ENCODE measurements around the gene PIM1. TPM values are rescaled to one million over a fixed set of nuclear protein-coding genes. Genes with fewer than 3 reads are reported as not detected.

Gene PIM1
- total and polyA plus RNA-seq, 10 of the 15 experiments (the other 5 are each of a cell fraction or from before 2014, with no cell fraction given), result 0.66 to 33.9 (median 10.2) TPM

DNA sequence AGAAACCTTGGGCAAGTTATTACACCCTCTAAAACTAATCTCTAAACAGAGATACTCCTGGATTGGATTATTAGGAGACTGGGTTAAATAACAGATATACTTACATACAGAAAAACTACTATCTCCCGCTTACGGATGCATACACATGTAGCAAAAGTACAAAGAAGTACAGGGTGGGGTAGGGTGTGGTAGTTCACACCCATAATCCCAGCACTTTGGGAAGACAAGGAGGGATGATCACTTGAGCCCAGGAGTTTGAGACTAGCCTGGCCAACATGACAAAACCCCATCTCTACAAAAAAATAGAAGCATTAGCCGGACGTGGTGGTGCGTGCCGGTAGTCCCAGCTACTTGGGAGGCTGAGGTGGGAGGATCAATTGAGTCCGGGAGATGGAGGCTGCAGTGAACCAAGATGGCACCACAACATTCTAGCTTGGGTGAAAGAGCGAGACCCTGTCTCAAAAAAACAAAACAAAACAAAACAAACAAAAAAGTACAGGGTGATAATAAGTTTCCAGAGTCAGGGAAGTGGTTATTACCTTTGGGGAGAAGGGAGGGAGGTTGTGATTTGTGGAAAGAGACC is 8.1 kb downstream of the PIM1 start:
- no peak for DNase-seq (ENCODE audit: low read depth, low spot score)
- 96% methylated on average over 8 of the region's 8 CpGs for WGBS (ENCODE audit: insufficient coverage, insufficient replicate concordance, low lambda C conversion rate, missing lambda C conversion rate)
- intact Hi-C loops (cut with micrococcal nuclease; ENCODE audit: unreplicated experiment) (loop anchor here (10.0 kb wide), 1 partner anchor 413 kb away; no protein-coding TSS in a partner anchor), in situ Hi-C loops (cut with MboI) (loop anchor here (10.0 kb wide), 2 partner anchors 153 to 413 kb away; no protein-coding TSS in a partner anchor)
- peaks cover 6 to 8% of the 10 kb centered on the region in 2 experiments for H3K36me3 ChIP-seq (ENCODE audit: control insufficient read depth in 2 of 2, insufficient read depth in 2 of 2, low read length in 1 of 2)
- ChIA-PET CTCF (interaction anchor here (1.4 to 4.4 kb wide), 3 partner anchors 127 to 412 kb away, joined by 3 to 31 read pairs (median 12); no protein-coding TSS in a partner anchor), SMC1A (ENCODE audit: uncharacterized antibody, unreplicated experiment) (interaction anchor here (1.1 to 12.2 kb wide), 4 partner anchors 11 to 127 kb away, joined by 3 to 266 read pairs (median 6); no protein-coding TSS in a partner anchor), RAD21 (ENCODE audit: unreplicated experiment) (interaction anchor here (1.4 kb wide), 1 partner anchor 31 kb away, joined by 3 read pairs; no protein-coding TSS in a partner anchor), POLR2A (no interaction called here)
- no peaks in the 10 kb centered on the region for H3K27me3 ChIP-seq (replicated peaks in 1 of 2; ENCODE audit: control insufficient read depth in 2 of 2, insufficient read depth in 2 of 2, low read length in 1 of 2)
- no peak overlapping the region for H2AFZ ChIP-seq (ENCODE audit: control insufficient read depth, low read depth, low read length)
- peaks cover 24% of the 10 kb centered on the region for H3K4me1 ChIP-seq (ENCODE audit: control insufficient read depth, insufficient read depth, low read length)
- H3K79me2 ChIP-seq (ENCODE audit: control insufficient read depth, insufficient read depth, low read length), result no peaks in the 10 kb centered on the region
- TF ChIP-seq NR2F1 (conservative IDR thresholded peaks at IDR 0.05), result no peak
- no peak for TF ChIP-seq SIX5 (IDR thresholded peaks at IDR 0.05; ENCODE audit: low read depth, low read length, severe bottlenecking)
- no peak for TF ChIP-seq RAD51 (IDR thresholded peaks at IDR 0.05)
- no peak for TF ChIP-seq RB1 (IDR thresholded peaks at IDR 0.05; ENCODE audit: borderline replicate concordance)
- TF ChIP-seq IKZF1 (conservative IDR thresholded peaks at IDR 0.05), result no peak
- no peak for TF ChIP-seq E2F4 (IDR thresholded peaks at IDR 0.05; ENCODE audit: low read depth, low read length)
- TF ChIP-seq ZNF217 (IDR thresholded peaks at IDR 0.05), result no peak
- no peak for TF ChIP-seq MYB (IDR thresholded peaks at IDR 0.05; ENCODE audit: borderline replicate concordance, low read depth, low read length)
- TF ChIP-seq ZZZ3 (IDR thresholded peaks at IDR 0.05; ENCODE audit: control insufficient read depth, insufficient read length, low read depth), result no peak
- TF ChIP-seq NRF1 (conservative IDR thresholded peaks at IDR 0.05; ENCODE audit: low read depth, low read length), result no peak
- TF ChIP-seq, protein P1, sequence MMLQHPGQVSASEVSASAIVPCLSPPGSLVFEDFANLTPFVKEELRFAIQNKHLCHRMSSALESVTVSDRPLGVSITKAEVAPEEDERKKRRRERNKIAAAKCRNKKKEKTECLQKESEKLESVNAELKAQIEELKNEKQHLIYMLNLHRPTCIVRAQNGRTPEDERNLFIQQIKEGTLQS (IDR thresholded peaks at IDR 0.05; ENCODE audit: borderline replicate concordance, extremely low read depth, low read depth, low read length), result no peak
- TF ChIP-seq, protein P2, sequence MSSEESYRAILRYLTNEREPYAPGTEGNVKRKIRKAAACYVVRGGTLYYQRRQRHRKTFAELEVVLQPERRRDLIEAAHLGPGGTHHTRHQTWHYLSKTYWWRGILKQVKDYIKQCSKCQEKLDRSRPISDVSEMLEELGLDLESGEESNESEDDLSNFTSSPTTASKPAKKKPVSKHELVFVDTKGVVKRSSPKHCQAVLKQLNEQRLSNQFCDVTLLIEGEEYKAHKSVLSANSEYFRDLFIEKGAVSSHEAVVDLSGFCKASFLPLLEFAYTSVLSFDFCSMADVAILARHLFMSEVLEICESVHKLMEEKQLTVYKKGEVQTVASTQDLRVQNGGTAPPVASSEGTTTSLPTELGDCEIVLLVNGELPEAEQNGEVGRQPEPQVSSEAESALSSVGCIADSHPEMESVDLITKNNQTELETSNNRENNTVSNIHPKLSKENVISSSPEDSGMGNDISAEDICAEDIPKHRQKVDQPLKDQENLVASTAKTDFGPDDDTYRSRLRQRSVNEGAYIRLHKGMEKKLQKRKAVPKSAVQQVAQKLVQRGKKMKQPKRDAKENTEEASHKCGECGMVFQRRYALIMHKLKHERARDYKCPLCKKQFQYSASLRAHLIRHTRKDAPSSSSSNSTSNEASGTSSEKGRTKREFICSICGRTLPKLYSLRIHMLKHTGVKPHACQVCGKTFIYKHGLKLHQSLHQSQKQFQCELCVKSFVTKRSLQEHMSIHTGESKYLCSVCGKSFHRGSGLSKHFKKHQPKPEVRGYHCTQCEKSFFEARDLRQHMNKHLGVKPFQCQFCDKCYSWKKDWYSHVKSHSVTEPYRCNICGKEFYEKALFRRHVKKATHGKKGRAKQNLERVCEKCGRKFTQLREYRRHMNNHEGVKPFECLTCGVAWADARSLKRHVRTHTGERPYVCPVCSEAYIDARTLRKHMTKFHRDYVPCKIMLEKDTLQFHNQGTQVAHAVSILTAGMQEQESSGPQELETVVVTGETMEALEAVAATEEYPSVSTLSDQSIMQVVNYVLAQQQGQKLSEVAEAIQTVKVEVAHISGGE (CRISPR knock-in tag; IDR thresholded peaks at IDR 0.05), result no peak
- no peak for TF ChIP-seq CEBPB (IDR thresholded peaks at IDR 0.05; ENCODE audit: borderline replicate concordance in 1 of 2, low read depth in 2 of 2, low read length in 2 of 2)
- no peak for TF ChIP-seq EGR1 (IDR thresholded peaks at IDR 0.05; ENCODE audit: borderline replicate concordance in 1 of 2, low read depth in 2 of 2, low read length in 2 of 2)
- no peak for TF ChIP-seq TBL1XR1 (IDR thresholded peaks at IDR 0.05; ENCODE audit: low read depth, low read length)
- TF ChIP-seq KDM1A (IDR thresholded peaks at IDR 0.05; ENCODE audit: borderline replicate concordance), result no peak
- TF ChIP-seq STAT1 (conservative IDR thresholded peaks at IDR 0.05), result no peak
- TF ChIP-seq MAX (IDR thresholded peaks at IDR 0.05; ENCODE audit: low read depth, low read length), result no peak
- H3K4me3 ChIP-seq, result no peak overlapping the region
- no peak for ATAC-seq
- no peak for FAIRE-seq
- H4K20me1 ChIP-seq (ENCODE audit: control insufficient read depth, insufficient read depth), result no peaks in the 10 kb centered on the region; the same call in 1 of the 2 replicates
- H3K9ac ChIP-seq (ENCODE audit: control insufficient read depth, insufficient read depth, low read length), result no peak overlapping the region
- H3K9me3 ChIP-seq (replicated peaks; ENCODE audit: control insufficient read depth, insufficient read depth, low read length), result no peaks in the 10 kb centered on the region
- H3K27ac ChIP-seq (ENCODE audit: control insufficient read depth, insufficient read depth), result no peak overlapping the region
- BruUV-seq (replicated peaks), result no TSS peak
- no peak overlapping the region for H3K4me2 ChIP-seq (ENCODE audit: control insufficient read depth, insufficient read depth)
